H1 (cell line): ENCODE measurements around the gene STRIT1. TPM values are rescaled to one million over a fixed set of nuclear protein-coding genes. Genes with fewer than 3 reads are reported as not detected.

ENCODE experiments used
- polyA plus RNA-seq, 7 experiments: library from polyadenylated mRNA; depleted of rRNA in 3 of 7; stranded (reverse) in 5 of 7; unstranded in 2 of 7; fragments of >200 nt in 5 of 7; fragments of 200-250 nt in 2 of 7; gene quantifications; 1 replicate in 5 of 7; 2 replicates in 1 of 7; 4 replicates in 1 of 7; pipeline versions ENCODE4 v1.2.1 to v1.2.3, GENCODE V29; 2011 to 2013; ENCODE audit warnings: missing spikeins in 2 of 7, mixed read lengths in 2 of 7
- total RNA-seq: library from RNA; stranded (reverse); fragmentation: NEBNext Ultra II Directional; extraction: Animal tissue kit (Norgen Biotek cat#: 25700); gene quantifications from 2 replicates; pipeline ENCODE4 v1.2.1, GENCODE V29; 2021

The STRIT1 gene
- total and polyA plus RNA-seq, 2 of the 8 experiments (the other 6 are each of a cell fraction or from before 2014, with no cell fraction given) = 0.15 to 0.47 TPM

Other genes with a start within 250 kb of the STRIT1 start
- gene MME, start 213.4 kb downstream of the STRIT1 start, total RNA-seq = 36.0 and 39.6 TPM in 2 replicates
- gene MME, start 213.4 kb downstream of the STRIT1 start, polyA plus RNA-seq (2011; rRNA removed) = 5.0 and 5.4 TPM in 2 replicates